Fibroblast of lung (primary cell): ENCODE data around the gene GALNT12. TPM values are rescaled to one million over a fixed set of nuclear protein-coding genes. Genes with fewer than 3 reads are reported as not detected.

Experiments
- DNase-seq, 2 donors: peaks; one replicate each; pipeline versions ENCODE4 v3.0.0 to v3.0.0-alpha.2; 2010; ENCODE audit warnings: low read depth in 2 of 2
- H2AFZ ChIP-seq: 2 replicates; pipeline ENCODE4 v1.5.1; 2012; ENCODE audit warnings: low read length, control low read depth, inconsistent platforms
- H3K27ac ChIP-seq: 2 replicates; pipeline ENCODE4 v1.5.1; 2011; ENCODE audit warnings: low read length, control low read depth; ENCODE audit not compliant: insufficient read depth
- H3K27me3 ChIP-seq: 2 replicates; pipeline ENCODE4 v1.5.1; 2011; ENCODE audit warnings: mild to moderate bottlenecking, low read length; ENCODE audit not compliant: control insufficient read depth, insufficient read depth
- H3K36me3 ChIP-seq: 2 replicates; pipeline ENCODE4 v1.5.1; 2011; ENCODE audit warnings: low read length; ENCODE audit not compliant: control insufficient read depth, insufficient read depth
- H3K4me1 ChIP-seq: 2 replicates; pipeline ENCODE4 v1.5.1; 2011; ENCODE audit warnings: low read length; ENCODE audit not compliant: control insufficient read depth, insufficient read depth; ENCODE audit errors: extremely low read depth
- H3K4me2 ChIP-seq: 2 replicates; pipeline ENCODE4 v1.5.1; 2011; ENCODE audit warnings: low read length, control low read depth; ENCODE audit not compliant: insufficient read depth; ENCODE audit errors: extremely low read depth
- H3K4me3 ChIP-seq, 4 experiments: fragments of 200-600 bp in 1 of 4; sonication (generic) in 1 of 4; replicated peaks in 1 of 4; 2 replicates each; pipeline ENCODE4 v1.5.1; 2011 to 2016; ENCODE audit warnings: low read length in 4 of 4, low read depth in 3 of 4, mild to moderate bottlenecking in 3 of 4, control low read depth in 2 of 4, inconsistent platforms in 1 of 4, mixed read lengths in 1 of 4; ENCODE audit not compliant: insufficient read depth in 1 of 4; ENCODE audit errors: control extremely low read depth in 1 of 4
- H3K79me2 ChIP-seq: 2 replicates; pipeline ENCODE4 v1.5.1; 2012; ENCODE audit warnings: mild to moderate bottlenecking, low read length, inconsistent platforms; ENCODE audit not compliant: control insufficient read depth, insufficient read depth
- H3K9ac ChIP-seq: 2 replicates; pipeline ENCODE4 v1.5.1; 2011; ENCODE audit warnings: mild to moderate bottlenecking, low read length, control low read depth; ENCODE audit not compliant: insufficient read depth
- H3K9me3 ChIP-seq: 2 replicates; pipeline ENCODE4 v1.5.1; 2012; ENCODE audit warnings: low read depth, low read length; ENCODE audit not compliant: control insufficient read depth, insufficient read depth
- H4K20me1 ChIP-seq: 2 replicates; pipeline ENCODE4 v1.5.1; 2011; ENCODE audit warnings: low read length; ENCODE audit not compliant: control insufficient read depth, insufficient read depth; ENCODE audit errors: extremely low read depth
- EZH2 ChIP-seq: IDR thresholded peaks from 2 replicates; pipeline ENCODE4 v1.5.1; 2012; ENCODE audit warnings: low read length, control low read depth, mild to moderate bottlenecking; ENCODE audit errors: missing control alignments
- polyA plus RNA-seq, 2 donors: library from polyadenylated mRNA; depleted of rRNA in 1 of 2; stranded (reverse) in 1 of 2; unstranded in 1 of 2; fragments of >200 nt; gene quantifications; 2 replicates each; pipeline ENCODE4 v1.2.1, GENCODE V29; 2011 to 2012; ENCODE audit warnings: missing spikeins in 1 of 2
- total RNA-seq: library from RNA; depleted of rRNA; stranded (reverse); fragments of >200 nt; gene quantifications from 2 replicates; pipeline ENCODE4 v1.2.1, GENCODE V29; 2014
- TF ChIP-seq, protein P1 (sequence below), 2 donors: IDR thresholded peaks in 1 of 2; conservative IDR thresholded peaks in 1 of 2; 1 replicate in 1 of 2; 2 replicates in 1 of 2; pipeline ENCODE4 v1.5.1; 2011 to 2012; ENCODE audit warnings: low read length in 2 of 2, control low read depth in 1 of 2, inconsistent platforms in 1 of 2, low read depth in 1 of 2, mild to moderate bottlenecking in 1 of 2

GALNT12 gene
- total and polyA plus RNA-seq, 2 donors (not counting 1 experiment from before 2014, with no cell fraction given), result 9.4 to 18.2 TPM

DNA sequence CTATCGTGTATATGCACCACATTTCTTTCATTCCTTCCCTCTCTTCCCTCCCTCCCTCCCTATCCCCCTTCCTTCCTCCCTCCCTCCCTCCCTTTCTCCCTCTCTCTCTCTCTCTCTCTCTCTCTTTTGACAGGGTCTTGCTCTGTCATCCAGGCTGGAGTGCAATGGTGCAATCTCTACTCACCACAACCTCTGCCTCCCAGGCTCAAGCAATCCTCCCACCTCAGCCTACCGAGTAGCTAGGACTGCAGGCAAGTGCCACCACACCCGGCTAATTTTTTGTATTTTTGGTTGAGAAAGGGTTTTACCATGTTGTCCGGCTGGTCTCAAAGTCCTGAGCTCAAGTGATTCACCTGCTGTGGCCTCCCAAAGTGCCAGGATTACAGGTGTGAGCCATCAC, 10.0 kb upstream of the GALNT12 start:
- Histone ChIP-seq H3K36me3 (no peaks in the 10 kb centered on the region), H2AFZ (no peak overlapping the region), H3K79me2 (peaks cover 6% of the 10 kb centered on the region), H3K27me3 (no peaks in the 10 kb centered on the region), H4K20me1 (no peaks in the 10 kb centered on the region), H3K4me1 (peaks cover 4% of the 10 kb centered on the region), H3K9ac (no peak overlapping the region), H3K4me3 (no peak overlapping the region), H3K27ac (no peak overlapping the region), H3K4me2 (no peak overlapping the region), H3K9me3 (no peaks in the 10 kb centered on the region)
- no peak for DNase-seq
- TF ChIP-seq, protein P1, sequence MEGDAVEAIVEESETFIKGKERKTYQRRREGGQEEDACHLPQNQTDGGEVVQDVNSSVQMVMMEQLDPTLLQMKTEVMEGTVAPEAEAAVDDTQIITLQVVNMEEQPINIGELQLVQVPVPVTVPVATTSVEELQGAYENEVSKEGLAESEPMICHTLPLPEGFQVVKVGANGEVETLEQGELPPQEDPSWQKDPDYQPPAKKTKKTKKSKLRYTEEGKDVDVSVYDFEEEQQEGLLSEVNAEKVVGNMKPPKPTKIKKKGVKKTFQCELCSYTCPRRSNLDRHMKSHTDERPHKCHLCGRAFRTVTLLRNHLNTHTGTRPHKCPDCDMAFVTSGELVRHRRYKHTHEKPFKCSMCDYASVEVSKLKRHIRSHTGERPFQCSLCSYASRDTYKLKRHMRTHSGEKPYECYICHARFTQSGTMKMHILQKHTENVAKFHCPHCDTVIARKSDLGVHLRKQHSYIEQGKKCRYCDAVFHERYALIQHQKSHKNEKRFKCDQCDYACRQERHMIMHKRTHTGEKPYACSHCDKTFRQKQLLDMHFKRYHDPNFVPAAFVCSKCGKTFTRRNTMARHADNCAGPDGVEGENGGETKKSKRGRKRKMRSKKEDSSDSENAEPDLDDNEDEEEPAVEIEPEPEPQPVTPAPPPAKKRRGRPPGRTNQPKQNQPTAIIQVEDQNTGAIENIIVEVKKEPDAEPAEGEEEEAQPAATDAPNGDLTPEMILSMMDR (conservative IDR thresholded peaks at IDR 0.05 in 1 of 2, IDR thresholded peaks at IDR 0.05 in 1 of 2; ENCODE audit: low read depth in 1 of 2, low read length in 2 of 2), result no peak
- TF ChIP-seq EZH2, result no peak

DNA sequence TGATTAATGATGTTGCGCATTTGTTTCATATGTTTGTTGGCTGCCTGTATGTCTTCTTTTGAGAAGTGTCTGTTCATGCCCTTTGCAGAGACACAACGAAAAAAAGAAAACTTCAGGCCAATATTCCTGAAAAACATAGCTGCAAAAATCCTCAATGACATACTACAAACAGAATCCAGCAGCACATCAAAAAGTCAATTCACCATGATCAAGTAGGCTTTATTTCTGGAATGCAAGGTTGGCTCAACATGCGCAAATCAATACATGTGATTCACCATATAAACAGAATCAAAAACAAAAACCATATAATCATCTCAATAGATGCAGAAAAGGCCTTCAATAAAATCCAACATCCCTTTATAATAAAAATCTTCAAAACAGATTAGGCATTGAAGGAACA, 9.2 kb upstream of the GALNT12 start:
- no peaks in the 10 kb centered on the region for H3K27me3 ChIP-seq
- H3K36me3 ChIP-seq, result no peaks in the 10 kb centered on the region
- H3K4me2 ChIP-seq, result no peak overlapping the region
- no peak overlapping the region for H3K9ac ChIP-seq
- no peak overlapping the region for H3K4me3 ChIP-seq
- no peak for TF ChIP-seq EZH2
- TF ChIP-seq, protein P1 (conservative IDR thresholded peaks at IDR 0.05 in 1 of 2, IDR thresholded peaks at IDR 0.05 in 1 of 2; ENCODE audit: low read depth in 1 of 2, low read length in 2 of 2), result no peak
- no peaks in the 10 kb centered on the region for H4K20me1 ChIP-seq
- H3K9me3 ChIP-seq, result no peaks in the 10 kb centered on the region
- no peak overlapping the region for H3K27ac ChIP-seq
- no peak for DNase-seq
- no peak overlapping the region for H2AFZ ChIP-seq
- H3K4me1 ChIP-seq, result peaks cover 4% of the 10 kb centered on the region
- peaks cover 6% of the 10 kb centered on the region for H3K79me2 ChIP-seq

DNA sequence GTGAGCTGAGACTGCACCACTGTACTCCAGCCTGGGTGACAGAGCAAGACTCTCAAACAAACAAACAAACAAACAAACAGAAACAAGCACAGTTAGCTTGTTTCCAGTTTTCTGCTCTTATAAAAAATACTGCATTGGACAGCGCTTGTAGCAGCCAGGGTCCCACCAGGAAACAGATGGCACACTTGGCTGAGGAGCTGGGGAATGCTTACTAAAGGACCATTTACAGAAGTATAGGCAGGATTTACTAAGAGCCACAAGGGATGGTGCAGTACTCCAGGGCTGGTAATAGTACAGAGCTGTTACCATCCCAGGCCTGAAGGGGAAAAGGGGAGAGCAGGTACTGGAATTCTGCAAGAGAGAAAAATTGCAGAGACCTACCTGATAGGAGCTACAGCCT, 5.9 kb upstream of the GALNT12 start:
- no peak for DNase-seq
- H3K9me3 ChIP-seq, result no peaks in the 10 kb centered on the region
- H3K4me1 ChIP-seq, result no peaks in the 10 kb centered on the region
- H2AFZ ChIP-seq, result no peak overlapping the region
- H4K20me1 ChIP-seq, result no peaks in the 10 kb centered on the region
- no peak overlapping the region for H3K27ac ChIP-seq
- no peak overlapping the region for H3K4me3 ChIP-seq
- TF ChIP-seq, protein P1 (conservative IDR thresholded peaks at IDR 0.05 in 1 of 2, IDR thresholded peaks at IDR 0.05 in 1 of 2; ENCODE audit: low read depth in 1 of 2, low read length in 2 of 2), result no peak
- no peak for TF ChIP-seq EZH2
- no peak overlapping the region for H3K9ac ChIP-seq
- no peaks in the 10 kb centered on the region for H3K79me2 ChIP-seq
- no peak overlapping the region for H3K4me2 ChIP-seq
- no peaks in the 10 kb centered on the region for H3K36me3 ChIP-seq
- no peaks in the 10 kb centered on the region for H3K27me3 ChIP-seq
